ENCODE data around the gene TSPAN13. TPM values are rescaled to one million over a fixed set of nuclear protein-coding genes. Genes with fewer than 3 reads are reported as not detected.

Gene TSPAN13
- total and polyA plus RNA-seq, 10 donors = 30.1 to 53.0 (median 46.9) TPM

DNA sequence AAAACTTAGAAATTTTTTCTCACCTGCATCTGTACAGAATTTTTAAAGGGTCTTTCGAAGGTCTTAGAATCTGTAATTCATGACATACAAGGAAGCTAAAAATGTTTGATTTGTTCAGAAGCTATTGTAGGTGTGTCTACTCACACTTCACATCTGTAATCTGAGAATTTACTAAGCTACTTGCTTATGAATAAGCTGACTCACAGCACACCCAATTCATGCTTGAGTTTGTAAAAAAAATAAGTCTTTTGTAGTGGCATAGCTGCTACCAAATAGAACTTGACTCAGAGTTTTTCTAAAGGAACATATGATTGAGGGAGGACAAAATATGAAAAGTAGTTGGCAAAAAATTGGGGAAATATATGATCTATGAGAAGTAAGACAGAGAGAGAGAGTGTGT lies 64.0 kb downstream of the TSPAN13 start:
- Histone ChIP-seq H3K4me3 (no peak overlapping the region), H3K4me1 (peaks cover 0 to 14% (median 2%) of the 10 kb centered on the region in 6 donors), H3K9me3 (no peaks in the 10 kb centered on the region), H3K27me3 (replicated peaks in 1 of 7) (peaks cover 0 to 4% (median 0%) of the 10 kb centered on the region in 7 donors), H3K36me3 (no peaks in the 10 kb centered on the region), H3K27ac (no peak overlapping the region)
- TF ChIP-seq, protein P1, sequence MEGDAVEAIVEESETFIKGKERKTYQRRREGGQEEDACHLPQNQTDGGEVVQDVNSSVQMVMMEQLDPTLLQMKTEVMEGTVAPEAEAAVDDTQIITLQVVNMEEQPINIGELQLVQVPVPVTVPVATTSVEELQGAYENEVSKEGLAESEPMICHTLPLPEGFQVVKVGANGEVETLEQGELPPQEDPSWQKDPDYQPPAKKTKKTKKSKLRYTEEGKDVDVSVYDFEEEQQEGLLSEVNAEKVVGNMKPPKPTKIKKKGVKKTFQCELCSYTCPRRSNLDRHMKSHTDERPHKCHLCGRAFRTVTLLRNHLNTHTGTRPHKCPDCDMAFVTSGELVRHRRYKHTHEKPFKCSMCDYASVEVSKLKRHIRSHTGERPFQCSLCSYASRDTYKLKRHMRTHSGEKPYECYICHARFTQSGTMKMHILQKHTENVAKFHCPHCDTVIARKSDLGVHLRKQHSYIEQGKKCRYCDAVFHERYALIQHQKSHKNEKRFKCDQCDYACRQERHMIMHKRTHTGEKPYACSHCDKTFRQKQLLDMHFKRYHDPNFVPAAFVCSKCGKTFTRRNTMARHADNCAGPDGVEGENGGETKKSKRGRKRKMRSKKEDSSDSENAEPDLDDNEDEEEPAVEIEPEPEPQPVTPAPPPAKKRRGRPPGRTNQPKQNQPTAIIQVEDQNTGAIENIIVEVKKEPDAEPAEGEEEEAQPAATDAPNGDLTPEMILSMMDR (IDR thresholded peaks at IDR 0.05 in 8 of 11, conservative IDR thresholded peaks at IDR 0.05 in 3 of 11) = no peak
- TF ChIP-seq POLR2AphosphoS5 (IDR thresholded peaks at IDR 0.05) (no peak), POLR2A (IDR thresholded peaks at IDR 0.05) (no peak)
- intact Hi-C loops (cut with DNase I; ENCODE audit: low total_unique reads) = no loop called here
- DNase-seq = no peak
- WGBS, 5 donors = 84 to 96% (median 89%) methylated on average over 1 of the region's 1 CpG

DNA sequence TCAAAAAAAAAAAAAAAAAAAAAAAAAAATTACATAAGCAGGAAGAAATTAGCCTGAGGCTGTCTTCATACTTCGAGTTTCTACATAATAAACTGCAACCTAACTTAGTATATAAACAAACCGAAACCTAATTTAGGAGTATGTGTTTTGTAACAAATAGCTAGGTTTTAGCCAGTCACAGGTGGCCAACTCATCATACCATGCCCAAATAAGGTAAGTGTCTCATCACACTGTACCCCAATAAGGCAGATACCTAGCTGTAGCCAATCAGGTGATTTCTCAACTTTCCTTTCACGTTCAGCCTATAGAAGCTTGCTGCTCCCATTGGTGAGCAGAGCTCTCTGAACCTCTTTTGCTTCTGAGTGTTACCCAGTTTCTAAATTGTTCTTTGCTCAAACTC lies 65.2 kb downstream of the TSPAN13 start:
- H3K4me3 ChIP-seq = no peak overlapping the region
- 83 to 95% (median 90%) methylated on average over 3 of the region's 3 CpGs for WGBS, 5 donors
- no peaks in the 10 kb centered on the region for H3K27me3 ChIP-seq (replicated peaks in 1 of 7)
- H3K4me1 ChIP-seq = peaks cover 0 to 14% (median 2%) of the 10 kb centered on the region in 6 donors
- no peaks in the 10 kb centered on the region for H3K36me3 ChIP-seq
- DNase-seq = no peak
- TF ChIP-seq, protein P1 (IDR thresholded peaks at IDR 0.05 in 8 of 11, conservative IDR thresholded peaks at IDR 0.05 in 3 of 11) = no peak
- no peak for TF ChIP-seq POLR2A (IDR thresholded peaks at IDR 0.05)
- TF ChIP-seq POLR2AphosphoS5 (IDR thresholded peaks at IDR 0.05) = no peak
- H3K27ac ChIP-seq = no peak overlapping the region
- no peaks in the 10 kb centered on the region for H3K9me3 ChIP-seq
- intact Hi-C loops (cut with DNase I; ENCODE audit: low total_unique reads) = no loop called here

- no peaks in the 10 kb centered on the region for H3K36me3 ChIP-seq
- intact Hi-C loops (cut with DNase I; ENCODE audit: low total_unique reads) = no loop called here
- 58 to 75% (median 64%) methylated on average over 3 of the region's 3 CpGs for WGBS, 5 donors
- no peaks in the 10 kb centered on the region for H3K9me3 ChIP-seq
- no peak overlapping the region for H3K4me3 ChIP-seq
- no peak overlapping the region for H3K27ac ChIP-seq
- DNase-seq = no peak
- no peaks in the 10 kb centered on the region for H3K27me3 ChIP-seq (replicated peaks in 1 of 7)
- peaks cover 0 to 4% (median 0%) of the 10 kb centered on the region in 6 donors for H3K4me1 ChIP-seq
- TF ChIP-seq POLR2AphosphoS5 (IDR thresholded peaks at IDR 0.05) (no peak), POLR2A (IDR thresholded peaks at IDR 0.05) (no peak)
- TF ChIP-seq, protein P1 (IDR thresholded peaks at IDR 0.05 in 8 of 11, conservative IDR thresholded peaks at IDR 0.05 in 3 of 11) = no peak
Observed at GRCh38 chr7:16822029-16822428, 68.5 kb downstream of the TSPAN13 start.

GRCh38 chr7:16826060-16826459 lies 72.5 kb downstream of the TSPAN13 start:
- H3K4me3 ChIP-seq = no peak overlapping the region
- DNase-seq = no peak
- no peaks in the 10 kb centered on the region for H3K4me1 ChIP-seq
- peaks cover 0 to 11% (median 8%) of the 10 kb centered on the region in 8 donors for H3K9me3 ChIP-seq
- no peak overlapping the region for H3K27ac ChIP-seq
- no peak for TF ChIP-seq POLR2A (IDR thresholded peaks at IDR 0.05)
- TF ChIP-seq POLR2AphosphoS5 (IDR thresholded peaks at IDR 0.05) = no peak
- TF ChIP-seq, protein P1 (IDR thresholded peaks at IDR 0.05 in 8 of 11, conservative IDR thresholded peaks at IDR 0.05 in 3 of 11) = no peak
- intact Hi-C loops (cut with DNase I; ENCODE audit: low total_unique reads) = no loop called here
- no peaks in the 10 kb centered on the region for H3K36me3 ChIP-seq
- no peaks in the 10 kb centered on the region for H3K27me3 ChIP-seq (replicated peaks in 1 of 7)
